GM19452 (cell line): ENCODE data around the gene PNPLA2.

Experiments
- ATAC-seq: cut with Tn5 transposase; IDR thresholded peaks from one replicate; pipeline ENCODE4 v1.9.1; 2021; ENCODE audit not compliant: unreplicated experiment

PNPLA2 gene

GRCh38 chr11:829847-830294 is 11.2 kb downstream of the PNPLA2 start:
- no peak for ATAC-seq

GRCh38 chr11:830295-831117 is 11.8 kb downstream of the PNPLA2 start:
- ATAC-seq: peak; percentile 32

- ATAC-seq: no peak
Observed at GRCh38 chr11:831118-831864, 12.6 kb downstream of the PNPLA2 start.

- no peak for ATAC-seq
Observed at GRCh38 chr11:831961-832528, 13.3 kb downstream of the PNPLA2 start.

- no peak for ATAC-seq
Observed at GRCh38 chr11:832529-833113, 13.9 kb downstream of the PNPLA2 start, which contains the start of gene CD151. Gene CD151, plus strand, starts transcription at chr11:832952. Its CDS starts 3,118 bp downstream, at chr11:836070.

- ATAC-seq: no peak
Observed at GRCh38 chr11:833114-833791, 14.5 kb downstream of the PNPLA2 start.

GRCh38 chr11:833849-834311 is 15.2 kb downstream of the PNPLA2 start:
- no peak for ATAC-seq

GRCh38 chr11:834371-835316 is 15.9 kb downstream of the PNPLA2 start:
- ATAC-seq: no peak

GRCh38 chr11:836274-836673 is 17.6 kb downstream of the PNPLA2 start:
- no peak for ATAC-seq

GRCh38 chr11:836700-837099 is 18.0 kb downstream of the PNPLA2 start:
- no peak for ATAC-seq

- ATAC-seq: no peak
Observed at GRCh38 chr11:837189-837989, 18.7 kb downstream of the PNPLA2 start.

- ATAC-seq: no peak
Observed at GRCh38 chr11:837990-838307, 19.2 kb downstream of the PNPLA2 start.

- ATAC-seq: no peak
Observed at GRCh38 chr11:838441-839279, 19.9 kb downstream of the PNPLA2 start.

- no peak for ATAC-seq
Observed at GRCh38 chr11:839280-839623, 20.5 kb downstream of the PNPLA2 start.

- no peak for ATAC-seq
Observed at GRCh38 chr11:839875-840617, 21.3 kb downstream of the PNPLA2 start.

- ATAC-seq: peak; percentile 16
Observed at GRCh38 chr11:841981-842369, 23.3 kb downstream of the PNPLA2 start.

- ATAC-seq: peak; percentile 63
Observed at GRCh38 chr11:842370-843002, 23.8 kb downstream of the PNPLA2 start, which contains the start of the genes POLR2L and TSPAN4. Gene POLR2L, minus strand, starts transcription at chr11:842529. Its CDS starts 21 bp downstream, at chr11:842508. Gene TSPAN4, plus strand, starts transcription at chr11:842852. Its CDS starts 7,453 bp downstream, at chr11:850305.
